Measurements from ENCODE around the gene CYP2S1.
"Not testable (repeated sequence)": the region's sequence is repeated elsewhere in the genome, so short reads cannot be mapped to it uniquely, and the experiment has no call there.

Gene CYP2S1

GRCh38 chr19:41226053-41226873, 33.2 kb downstream of the CYP2S1 start:
- no peaks in the 10 kb centered on the region for H3K27me3 ChIP-seq (ENCODE audit: control insufficient read depth in 3 of 3, insufficient read depth in 3 of 3, low read depth in 1 of 3, low read length in 3 of 3)
- peaks cover 21 to 29% of the 10 kb centered on the region in 2 donors for H3K4me1 ChIP-seq (ENCODE audit: control insufficient read depth in 2 of 2, insufficient read depth in 1 of 2, low read depth in 1 of 2, low read length in 2 of 2)
- peaks cover 3 to 22% of the 10 kb centered on the region in 2 donors for H3K36me3 ChIP-seq (replicated peaks in 1 of 2; ENCODE audit: control insufficient read depth in 2 of 2, insufficient read depth in 2 of 2, low read length in 2 of 2)
- no CpG with 5 or more reads among the region's 67 CpGs for WGBS, 2 donors (ENCODE audit: extremely low coverage in 2 of 2, insufficient read length in 2 of 2, insufficient replicate concordance in 1 of 2)
- no peak overlapping the region for H3K4ac ChIP-seq (ENCODE audit: low read length)
- peak overlapping the region; percentile 63 for H2BK15ac ChIP-seq (ENCODE audit: low read length)
- peak overlapping the region; percentile 10 for H3K9ac ChIP-seq (ENCODE audit: low read depth, low read length, poor library complexity)
- H3K9me3 ChIP-seq (replicated peaks in 1 of 2; ENCODE audit: control insufficient read depth in 2 of 2, insufficient read depth in 1 of 2, low read depth in 1 of 2, low read length in 2 of 2), result no peaks in the 10 kb centered on the region
- peak overlapping the region; percentile 83 for H2AFZ ChIP-seq (ENCODE audit: low read length)
- no peak overlapping the region for H4K8ac ChIP-seq (ENCODE audit: low read depth, low read length)
- no peak overlapping the region for H3K14ac ChIP-seq (ENCODE audit: low read length)
- no peak overlapping the region for H2BK5ac ChIP-seq (ENCODE audit: low read length)
- peak overlapping the region; percentile 40 for H3K27ac ChIP-seq (replicated peaks; ENCODE audit: low read length)
- no peak overlapping the region for H2BK12ac ChIP-seq (ENCODE audit: low read length)
- H3K4me3 ChIP-seq (ENCODE audit: low read length in 2 of 2), result peak overlapping the region; percentile 29 to 56
- peak overlapping the region; percentile 5 for H2AK5ac ChIP-seq (ENCODE audit: low read depth, low read length)
- peak overlapping the region; percentile 67 for H3K4me2 ChIP-seq (ENCODE audit: insufficient read depth, low read length, poor library complexity, severe bottlenecking)
- peak overlapping the region; percentile 11 for H2BK120ac ChIP-seq (ENCODE audit: low read depth, low read length)
- H3K79me1 ChIP-seq (ENCODE audit: low read depth, low read length), result peaks cover 8% of the 10 kb centered on the region
- no peak overlapping the region for H3K23ac ChIP-seq (ENCODE audit: low read depth, low read length, poor library complexity)
- peak overlapping the region; percentile 68 for H3K18ac ChIP-seq (ENCODE audit: low read length)
- H4K91ac ChIP-seq (ENCODE audit: low read depth, low read length, poor library complexity), result no peak overlapping the region
- DNase-seq (ENCODE audit: low spot score), result peak; percentile 44

- H3K23ac ChIP-seq (ENCODE audit: low read depth, low read length, poor library complexity), result no peak overlapping the region
These were observed 33.9 kb downstream of the CYP2S1 start for GRCh38 chr19:41226874-41227390.

GRCh38 chr19:41228486-41228885, 35.5 kb downstream of the CYP2S1 start:
- no peak overlapping the region for H2AFZ ChIP-seq (ENCODE audit: low read length)
- WGBS, 2 donors (ENCODE audit: extremely low coverage in 2 of 2, insufficient read length in 2 of 2, insufficient replicate concordance in 1 of 2), result 100% methylated on average over 1 of the region's 3 CpGs; no CpG with 5 or more reads in 1 of the 2 donors

More at GRCh38 chr19:41226874-41227390, 33.9 kb downstream of the CYP2S1 start:
- H3K27me3 ChIP-seq (ENCODE audit: control insufficient read depth in 3 of 3, insufficient read depth in 3 of 3, low read depth in 1 of 3, low read length in 3 of 3), result no peaks in the 10 kb centered on the region
- peak overlapping the region; percentile 68 for H3K18ac ChIP-seq (ENCODE audit: low read length)
- H3K79me1 ChIP-seq (ENCODE audit: low read depth, low read length), result peaks cover 6% of the 10 kb centered on the region
- H2AK5ac ChIP-seq (ENCODE audit: low read depth, low read length), result no peak overlapping the region
- peaks cover 21 to 27% of the 10 kb centered on the region in 2 donors for H3K4me1 ChIP-seq (ENCODE audit: control insufficient read depth in 2 of 2, insufficient read depth in 1 of 2, low read depth in 1 of 2, low read length in 2 of 2)
- H3K27ac ChIP-seq (replicated peaks; ENCODE audit: low read length), result no peak overlapping the region
- WGBS, 2 donors (ENCODE audit: extremely low coverage in 2 of 2, insufficient read length in 2 of 2, insufficient replicate concordance in 1 of 2), result 100% methylated on average over 1 of the region's 9 CpGs; no CpG with 5 or more reads in 1 of the 2 donors
- H2BK5ac ChIP-seq (ENCODE audit: low read length), result no peak overlapping the region
- no peak overlapping the region for H2BK120ac ChIP-seq (ENCODE audit: low read depth, low read length)
- H2BK15ac ChIP-seq (ENCODE audit: low read length), result peak overlapping the region; percentile 63
- H4K8ac ChIP-seq (ENCODE audit: low read depth, low read length), result no peak overlapping the region
- no peak overlapping the region for H3K4ac ChIP-seq (ENCODE audit: low read length)
- no peak overlapping the region for H3K14ac ChIP-seq (ENCODE audit: low read length)
- peak overlapping the region; percentile 10 for H3K9ac ChIP-seq (ENCODE audit: low read depth, low read length, poor library complexity)
- DNase-seq (ENCODE audit: low spot score), result no peak
- no peak overlapping the region for H3K4me2 ChIP-seq (ENCODE audit: insufficient read depth, low read length, poor library complexity, severe bottlenecking)
- no peak overlapping the region for H2BK12ac ChIP-seq (ENCODE audit: low read length)
- H4K91ac ChIP-seq (ENCODE audit: low read depth, low read length, poor library complexity), result no peak overlapping the region
- H2AFZ ChIP-seq (ENCODE audit: low read length), result peak overlapping the region; percentile 83
- peak overlapping the region in 1 of 2 donors; percentile 29 for H3K4me3 ChIP-seq (ENCODE audit: low read length in 2 of 2)
- H3K9me3 ChIP-seq (replicated peaks in 1 of 2; ENCODE audit: control insufficient read depth in 2 of 2, insufficient read depth in 1 of 2, low read depth in 1 of 2, low read length in 2 of 2), result no peaks in the 10 kb centered on the region
- H3K36me3 ChIP-seq (replicated peaks in 1 of 2; ENCODE audit: control insufficient read depth in 2 of 2, insufficient read depth in 2 of 2, low read length in 2 of 2), result peaks cover 0 to 22% of the 10 kb centered on the region in 2 donors

GRCh38 chr19:41229338-41229737, 36.3 kb downstream of the CYP2S1 start:
- not testable (repeated sequence) for H3K79me1 ChIP-seq (ENCODE audit: low read depth, low read length); H3K9me3 ChIP-seq (replicated peaks in 1 of 2; ENCODE audit: control insufficient read depth in 2 of 2, insufficient read depth in 1 of 2, low read depth in 1 of 2, low read length in 2 of 2); DNase-seq (ENCODE audit: low spot score); H3K27ac ChIP-seq (replicated peaks; ENCODE audit: low read length); H4K91ac ChIP-seq (ENCODE audit: low read depth, low read length, poor library complexity); H2BK120ac ChIP-seq (ENCODE audit: low read depth, low read length); H3K27me3 ChIP-seq (ENCODE audit: control insufficient read depth in 3 of 3, insufficient read depth in 3 of 3, low read depth in 1 of 3, low read length in 3 of 3); H3K4me3 ChIP-seq (ENCODE audit: low read length in 2 of 2); H3K23ac ChIP-seq (ENCODE audit: low read depth, low read length, poor library complexity); H3K9ac ChIP-seq (ENCODE audit: low read depth, low read length, poor library complexity); H3K4me2 ChIP-seq (ENCODE audit: insufficient read depth, low read length, poor library complexity, severe bottlenecking); H3K18ac ChIP-seq (ENCODE audit: low read length); H2AFZ ChIP-seq (ENCODE audit: low read length); H4K8ac ChIP-seq (ENCODE audit: low read depth, low read length); H2AK5ac ChIP-seq (ENCODE audit: low read depth, low read length); H3K14ac ChIP-seq (ENCODE audit: low read length); H2BK5ac ChIP-seq (ENCODE audit: low read length); H2BK15ac ChIP-seq (ENCODE audit: low read length); H3K4ac ChIP-seq (ENCODE audit: low read length); H2BK12ac ChIP-seq (ENCODE audit: low read length)
- no CpG with 5 or more reads among the region's 5 CpGs for WGBS, 2 donors (ENCODE audit: extremely low coverage in 2 of 2, insufficient read length in 2 of 2, insufficient replicate concordance in 1 of 2)
- peaks cover 15% of the 10 kb centered on the region in 2 donors for H3K4me1 ChIP-seq (ENCODE audit: control insufficient read depth in 2 of 2, insufficient read depth in 1 of 2, low read depth in 1 of 2, low read length in 2 of 2)
- H3K36me3 ChIP-seq (replicated peaks in 1 of 2; ENCODE audit: control insufficient read depth in 2 of 2, insufficient read depth in 2 of 2, low read length in 2 of 2), result peaks cover 0 to 27% of the 10 kb centered on the region in 2 donors

More at GRCh38 chr19:41228486-41228885, 35.5 kb downstream of the CYP2S1 start:
- no peak overlapping the region for H2BK12ac ChIP-seq (ENCODE audit: low read length)
- H4K91ac ChIP-seq (ENCODE audit: low read depth, low read length, poor library complexity), result no peak overlapping the region
- no peak overlapping the region for H3K9ac ChIP-seq (ENCODE audit: low read depth, low read length, poor library complexity)
- H3K14ac ChIP-seq (ENCODE audit: low read length), result no peak overlapping the region
- H3K23ac ChIP-seq (ENCODE audit: low read depth, low read length, poor library complexity), result no peak overlapping the region
- H3K18ac ChIP-seq (ENCODE audit: low read length), result no peak overlapping the region
- no peaks in the 10 kb centered on the region for H3K27me3 ChIP-seq (ENCODE audit: control insufficient read depth in 3 of 3, insufficient read depth in 3 of 3, low read depth in 1 of 3, low read length in 3 of 3)
- H4K8ac ChIP-seq (ENCODE audit: low read depth, low read length), result no peak overlapping the region
- no peak overlapping the region for H3K4ac ChIP-seq (ENCODE audit: low read length)
- H2BK5ac ChIP-seq (ENCODE audit: low read length), result no peak overlapping the region
- H3K9me3 ChIP-seq (replicated peaks in 1 of 2; ENCODE audit: control insufficient read depth in 2 of 2, insufficient read depth in 1 of 2, low read depth in 1 of 2, low read length in 2 of 2), result no peaks in the 10 kb centered on the region
- H3K4me1 ChIP-seq (ENCODE audit: control insufficient read depth in 2 of 2, insufficient read depth in 1 of 2, low read depth in 1 of 2, low read length in 2 of 2), result peaks cover 18 to 23% of the 10 kb centered on the region in 2 donors
- no peak overlapping the region for H2BK15ac ChIP-seq (ENCODE audit: low read length)
- peaks cover 0 to 24% of the 10 kb centered on the region in 2 donors for H3K36me3 ChIP-seq (replicated peaks in 1 of 2; ENCODE audit: control insufficient read depth in 2 of 2, insufficient read depth in 2 of 2, low read length in 2 of 2)
- H2AK5ac ChIP-seq (ENCODE audit: low read depth, low read length), result no peak overlapping the region
- H2BK120ac ChIP-seq (ENCODE audit: low read depth, low read length), result no peak overlapping the region
- H3K79me1 ChIP-seq (ENCODE audit: low read depth, low read length), result peaks cover 6% of the 10 kb centered on the region
- H3K4me2 ChIP-seq (ENCODE audit: insufficient read depth, low read length, poor library complexity, severe bottlenecking), result no peak overlapping the region
- no peak for DNase-seq (ENCODE audit: low spot score)
- H3K4me3 ChIP-seq (ENCODE audit: low read length in 2 of 2), result no peak overlapping the region
- H3K27ac ChIP-seq (replicated peaks; ENCODE audit: low read length), result no peak overlapping the region
